ENCODE results near the gene SPEM3. TPM values are rescaled to one million over a fixed set of nuclear protein-coding genes. Genes with fewer than 3 reads are reported as not detected.

SPEM3 gene
- total and polyA plus RNA-seq, 4 donors, result not detected

- H3K4me1 ChIP-seq (ENCODE audit: control insufficient read depth in 4 of 4, insufficient read depth in 4 of 4, low read length in 3 of 4), result no peaks in the 10 kb centered on the region
- no peak for TF ChIP-seq RXRA (IDR thresholded peaks at IDR 0.05)
- no peak for TF ChIP-seq SP1 (IDR thresholded peaks at IDR 0.05)
- TF ChIP-seq FOXA2 (IDR thresholded peaks at IDR 0.05), result no peak
- TF ChIP-seq EGR1 (IDR thresholded peaks at IDR 0.05; ENCODE audit: low read depth in 2 of 2), result no peak
- no peak for TF ChIP-seq FOXA1 (IDR thresholded peaks at IDR 0.05)
- no peak for TF ChIP-seq NR2F2 (IDR thresholded peaks at IDR 0.05)
- TF ChIP-seq ATF3 (IDR thresholded peaks at IDR 0.05), result no peak
- no peak for TF ChIP-seq MAX (IDR thresholded peaks at IDR 0.05)
- no peak for TF ChIP-seq REST (IDR thresholded peaks at IDR 0.05)
- TF ChIP-seq GABPA (IDR thresholded peaks at IDR 0.05 in 1 of 2, conservative IDR thresholded peaks at IDR 0.05 in 1 of 2), result no peak
- no peak for TF ChIP-seq HNF4G (IDR thresholded peaks at IDR 0.05)
- TF ChIP-seq JUND (IDR thresholded peaks at IDR 0.05), result no peak
- TF ChIP-seq YY1 (IDR thresholded peaks at IDR 0.05), result no peak
- TF ChIP-seq RAD21 (IDR thresholded peaks at IDR 0.05), result no peak
- H3K4me3 ChIP-seq (ENCODE audit: low read depth in 1 of 3, low read length in 3 of 3), result no peak overlapping the region
- no peaks in the 10 kb centered on the region for H3K36me3 ChIP-seq (ENCODE audit: control insufficient read depth in 4 of 4, insufficient read depth in 3 of 4, low read depth in 1 of 4, low read length in 3 of 4)
- WGBS, result 81% methylated on average over 6 of the region's 6 CpGs
- no peak for DNase-seq (ENCODE audit: low spot score)
- H3K27ac ChIP-seq (ENCODE audit: low read depth in 1 of 2, low read length in 2 of 2), result no peak overlapping the region
- H3K9ac ChIP-seq (ENCODE audit: low read depth in 1 of 2, low read length in 2 of 2), result no peak overlapping the region
- no peaks in the 10 kb centered on the region for H3K9me3 ChIP-seq (ENCODE audit: control insufficient read depth in 4 of 4, low read length in 3 of 4)
- no peaks in the 10 kb centered on the region for H3K27me3 ChIP-seq (ENCODE audit: control insufficient read depth in 4 of 4, insufficient read depth in 4 of 4, low read length in 3 of 4)
Measured at GRCh38 chr17:7416323-7416722, 12.3 kb upstream of the SPEM3 start.

GRCh38 chr17:7417056-7417655 lies 11.5 kb upstream of the SPEM3 start:
- Histone ChIP-seq H3K4me3 (ENCODE audit: low read depth in 1 of 3, low read length in 3 of 3) (no peak overlapping the region), H3K9ac (ENCODE audit: low read depth in 1 of 2, low read length in 2 of 2) (no peak overlapping the region), H3K27me3 (ENCODE audit: control insufficient read depth in 4 of 4, insufficient read depth in 4 of 4, low read length in 3 of 4) (no peaks in the 10 kb centered on the region), H3K27ac (ENCODE audit: low read depth in 1 of 2, low read length in 2 of 2) (no peak overlapping the region), H3K4me1 (ENCODE audit: control insufficient read depth in 4 of 4, insufficient read depth in 4 of 4, low read length in 3 of 4) (no peaks in the 10 kb centered on the region), H3K9me3 (ENCODE audit: control insufficient read depth in 4 of 4, low read length in 3 of 4) (no peaks in the 10 kb centered on the region), H3K36me3 (ENCODE audit: control insufficient read depth in 4 of 4, insufficient read depth in 3 of 4, low read depth in 1 of 4, low read length in 3 of 4) (no peaks in the 10 kb centered on the region)
- WGBS, result 96% methylated on average over 54 of the region's 54 CpGs
- no peak for DNase-seq (ENCODE audit: low spot score)
- TF ChIP-seq EGR1 (IDR thresholded peaks at IDR 0.05; ENCODE audit: low read depth in 2 of 2) (no peak), GABPA (IDR thresholded peaks at IDR 0.05 in 1 of 2, conservative IDR thresholded peaks at IDR 0.05 in 1 of 2) (no peak)

- H3K36me3 ChIP-seq (ENCODE audit: control insufficient read depth in 4 of 4, insufficient read depth in 3 of 4, low read depth in 1 of 4, low read length in 3 of 4), result no peaks in the 10 kb centered on the region
- H3K9ac ChIP-seq (ENCODE audit: low read depth in 1 of 2, low read length in 2 of 2), result no peak overlapping the region
- H3K4me3 ChIP-seq (ENCODE audit: low read depth in 1 of 3, low read length in 3 of 3), result no peak overlapping the region
- no peak overlapping the region for H3K27ac ChIP-seq (ENCODE audit: low read depth in 1 of 2, low read length in 2 of 2)
- H3K4me1 ChIP-seq (ENCODE audit: control insufficient read depth in 4 of 4, insufficient read depth in 4 of 4, low read length in 3 of 4), result no peaks in the 10 kb centered on the region
- WGBS, result 75% methylated on average over 18 of the region's 18 CpGs
- TF ChIP-seq HNF4A (conservative IDR thresholded peaks at IDR 0.05) (no peak), RXRA (IDR thresholded peaks at IDR 0.05) (no peak), YY1 (IDR thresholded peaks at IDR 0.05) (no peak), SP1 (IDR thresholded peaks at IDR 0.05) (no peak), NR2F2 (IDR thresholded peaks at IDR 0.05) (no peak), HNF4G (IDR thresholded peaks at IDR 0.05) (no peak)
- no peaks in the 10 kb centered on the region for H3K27me3 ChIP-seq (ENCODE audit: control insufficient read depth in 4 of 4, insufficient read depth in 4 of 4, low read length in 3 of 4)
- no peak for DNase-seq (ENCODE audit: low spot score)
- H3K9me3 ChIP-seq (ENCODE audit: control insufficient read depth in 4 of 4, low read length in 3 of 4), result no peaks in the 10 kb centered on the region
Measured at GRCh38 chr17:7418472-7419152, 10.0 kb upstream of the SPEM3 start.
